ENCODE data around the gene TMEM87B. TPM values are rescaled to one million over a fixed set of nuclear protein-coding genes. Genes with fewer than 3 reads are reported as not detected.

TMEM87B gene
- total and polyA plus RNA-seq, 10 of the 15 experiments (the other 5 are each of a cell fraction or from before 2014, with no cell fraction given), result 5.7 to 20.6 (median 12.3) TPM

DNA sequence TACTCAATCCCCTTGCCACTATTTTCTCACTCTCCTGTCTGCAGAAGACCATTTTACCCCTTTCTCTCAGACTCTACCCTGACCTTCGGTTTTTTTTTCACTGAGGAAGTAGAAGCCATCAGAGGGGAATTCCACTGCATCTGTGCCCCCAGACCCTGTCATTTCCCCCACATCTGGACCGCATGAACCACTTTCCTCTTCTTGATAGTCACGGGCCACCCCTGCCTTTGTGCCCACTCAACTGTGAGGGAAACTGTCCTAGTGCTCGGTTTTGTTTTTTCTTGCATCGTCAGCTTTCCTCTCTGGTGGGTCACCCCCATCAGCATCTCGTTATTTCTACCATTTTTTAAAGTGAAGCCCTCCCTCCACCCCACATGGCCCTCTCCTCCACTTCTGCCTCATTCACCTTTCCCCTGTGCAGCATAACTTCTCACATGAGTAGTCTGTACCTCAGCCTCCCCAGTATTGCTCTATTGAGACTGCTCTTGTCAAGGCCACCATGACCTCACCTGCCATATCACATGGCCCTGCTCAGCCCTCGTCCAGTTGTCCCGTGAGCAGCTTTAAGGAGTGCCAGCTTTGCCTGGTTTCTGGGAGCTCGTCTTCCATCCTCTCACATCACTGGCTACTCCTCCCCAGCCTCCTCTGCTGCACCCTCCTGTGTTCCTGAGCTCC is 32.4 kb downstream of the TMEM87B start (continued):
- TF ChIP-seq NFXL1 (IDR thresholded peaks at IDR 0.05; ENCODE audit: borderline replicate concordance), result no peak
- TF ChIP-seq, protein P1, sequence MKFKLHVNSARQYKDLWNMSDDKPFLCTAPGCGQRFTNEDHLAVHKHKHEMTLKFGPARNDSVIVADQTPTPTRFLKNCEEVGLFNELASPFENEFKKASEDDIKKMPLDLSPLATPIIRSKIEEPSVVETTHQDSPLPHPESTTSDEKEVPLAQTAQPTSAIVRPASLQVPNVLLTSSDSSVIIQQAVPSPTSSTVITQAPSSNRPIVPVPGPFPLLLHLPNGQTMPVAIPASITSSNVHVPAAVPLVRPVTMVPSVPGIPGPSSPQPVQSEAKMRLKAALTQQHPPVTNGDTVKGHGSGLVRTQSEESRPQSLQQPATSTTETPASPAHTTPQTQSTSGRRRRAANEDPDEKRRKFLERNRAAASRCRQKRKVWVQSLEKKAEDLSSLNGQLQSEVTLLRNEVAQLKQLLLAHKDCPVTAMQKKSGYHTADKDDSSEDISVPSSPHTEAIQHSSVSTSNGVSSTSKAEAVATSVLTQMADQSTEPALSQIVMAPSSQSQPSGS (IDR thresholded peaks at IDR 0.05; ENCODE audit: low read length), result no peak
- TF ChIP-seq FOXM1 (IDR thresholded peaks at IDR 0.05; ENCODE audit: low read depth, low read length), result peak; percentile 34; the same call in 1 of the 2 replicates
- TF ChIP-seq CHD2 (IDR thresholded peaks at IDR 0.05; ENCODE audit: borderline replicate concordance, low read depth, low read length), result no peak
- no peak for TF ChIP-seq STAT1 (conservative IDR thresholded peaks at IDR 0.05)
- TF ChIP-seq YY1 (IDR thresholded peaks at IDR 0.05; ENCODE audit: low read depth, low read length), result 0 out of 2 replicates have a peak, but pooled peaks have one; percentile 24
- TF ChIP-seq, protein P2, sequence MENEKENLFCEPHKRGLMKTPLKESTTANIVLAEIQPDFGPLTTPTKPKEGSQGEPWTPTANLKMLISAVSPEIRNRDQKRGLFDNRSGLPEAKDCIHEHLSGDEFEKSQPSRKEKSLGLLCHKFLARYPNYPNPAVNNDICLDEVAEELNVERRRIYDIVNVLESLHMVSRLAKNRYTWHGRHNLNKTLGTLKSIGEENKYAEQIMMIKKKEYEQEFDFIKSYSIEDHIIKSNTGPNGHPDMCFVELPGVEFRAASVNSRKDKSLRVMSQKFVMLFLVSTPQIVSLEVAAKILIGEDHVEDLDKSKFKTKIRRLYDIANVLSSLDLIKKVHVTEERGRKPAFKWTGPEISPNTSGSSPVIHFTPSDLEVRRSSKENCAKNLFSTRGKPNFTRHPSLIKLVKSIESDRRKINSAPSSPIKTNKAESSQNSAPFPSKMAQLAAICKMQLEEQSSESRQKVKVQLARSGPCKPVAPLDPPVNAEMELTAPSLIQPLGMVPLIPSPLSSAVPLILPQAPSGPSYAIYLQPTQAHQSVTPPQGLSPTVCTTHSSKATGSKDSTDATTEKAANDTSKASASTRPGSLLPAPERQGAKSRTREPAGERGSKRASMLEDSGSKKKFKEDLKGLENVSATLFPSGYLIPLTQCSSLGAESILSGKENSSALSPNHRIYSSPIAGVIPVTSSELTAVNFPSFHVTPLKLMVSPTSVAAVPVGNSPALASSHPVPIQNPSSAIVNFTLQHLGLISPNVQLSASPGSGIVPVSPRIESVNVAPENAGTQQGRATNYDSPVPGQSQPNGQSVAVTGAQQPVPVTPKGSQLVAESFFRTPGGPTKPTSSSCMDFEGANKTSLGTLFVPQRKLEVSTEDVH (IDR thresholded peaks at IDR 0.05; ENCODE audit: low read depth, partially characterized antibody), result no peak
- TF ChIP-seq NR2C1 (IDR thresholded peaks at IDR 0.05), result no peak
- TF ChIP-seq, protein P3, sequence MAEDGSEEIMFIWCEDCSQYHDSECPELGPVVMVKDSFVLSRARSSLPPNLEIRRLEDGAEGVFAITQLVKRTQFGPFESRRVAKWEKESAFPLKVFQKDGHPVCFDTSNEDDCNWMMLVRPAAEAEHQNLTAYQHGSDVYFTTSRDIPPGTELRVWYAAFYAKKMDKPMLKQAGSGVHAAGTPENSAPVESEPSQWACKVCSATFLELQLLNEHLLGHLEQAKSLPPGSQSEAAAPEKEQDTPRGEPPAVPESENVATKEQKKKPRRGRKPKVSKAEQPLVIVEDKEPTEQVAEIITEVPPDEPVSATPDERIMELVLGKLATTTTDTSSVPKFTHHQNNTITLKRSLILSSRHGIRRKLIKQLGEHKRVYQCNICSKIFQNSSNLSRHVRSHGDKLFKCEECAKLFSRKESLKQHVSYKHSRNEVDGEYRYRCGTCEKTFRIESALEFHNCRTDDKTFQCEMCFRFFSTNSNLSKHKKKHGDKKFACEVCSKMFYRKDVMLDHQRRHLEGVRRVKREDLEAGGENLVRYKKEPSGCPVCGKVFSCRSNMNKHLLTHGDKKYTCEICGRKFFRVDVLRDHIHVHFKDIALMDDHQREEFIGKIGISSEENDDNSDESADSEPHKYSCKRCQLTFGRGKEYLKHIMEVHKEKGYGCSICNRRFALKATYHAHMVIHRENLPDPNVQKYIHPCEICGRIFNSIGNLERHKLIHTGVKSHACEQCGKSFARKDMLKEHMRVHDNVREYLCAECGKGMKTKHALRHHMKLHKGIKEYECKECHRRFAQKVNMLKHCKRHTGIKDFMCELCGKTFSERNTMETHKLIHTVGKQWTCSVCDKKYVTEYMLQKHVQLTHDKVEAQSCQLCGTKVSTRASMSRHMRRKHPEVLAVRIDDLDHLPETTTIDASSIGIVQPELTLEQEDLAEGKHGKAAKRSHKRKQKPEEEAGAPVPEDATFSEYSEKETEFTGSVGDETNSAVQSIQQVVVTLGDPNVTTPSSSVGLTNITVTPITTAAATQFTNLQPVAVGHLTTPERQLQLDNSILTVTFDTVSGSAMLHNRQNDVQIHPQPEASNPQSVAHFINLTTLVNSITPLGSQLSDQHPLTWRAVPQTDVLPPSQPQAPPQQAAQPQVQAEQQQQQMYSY (CRISPR knock-in tag; IDR thresholded peaks at IDR 0.05), result no peak
- TF ChIP-seq ZNF622 (IDR thresholded peaks at IDR 0.05), result no peak
- TF ChIP-seq, protein P4, sequence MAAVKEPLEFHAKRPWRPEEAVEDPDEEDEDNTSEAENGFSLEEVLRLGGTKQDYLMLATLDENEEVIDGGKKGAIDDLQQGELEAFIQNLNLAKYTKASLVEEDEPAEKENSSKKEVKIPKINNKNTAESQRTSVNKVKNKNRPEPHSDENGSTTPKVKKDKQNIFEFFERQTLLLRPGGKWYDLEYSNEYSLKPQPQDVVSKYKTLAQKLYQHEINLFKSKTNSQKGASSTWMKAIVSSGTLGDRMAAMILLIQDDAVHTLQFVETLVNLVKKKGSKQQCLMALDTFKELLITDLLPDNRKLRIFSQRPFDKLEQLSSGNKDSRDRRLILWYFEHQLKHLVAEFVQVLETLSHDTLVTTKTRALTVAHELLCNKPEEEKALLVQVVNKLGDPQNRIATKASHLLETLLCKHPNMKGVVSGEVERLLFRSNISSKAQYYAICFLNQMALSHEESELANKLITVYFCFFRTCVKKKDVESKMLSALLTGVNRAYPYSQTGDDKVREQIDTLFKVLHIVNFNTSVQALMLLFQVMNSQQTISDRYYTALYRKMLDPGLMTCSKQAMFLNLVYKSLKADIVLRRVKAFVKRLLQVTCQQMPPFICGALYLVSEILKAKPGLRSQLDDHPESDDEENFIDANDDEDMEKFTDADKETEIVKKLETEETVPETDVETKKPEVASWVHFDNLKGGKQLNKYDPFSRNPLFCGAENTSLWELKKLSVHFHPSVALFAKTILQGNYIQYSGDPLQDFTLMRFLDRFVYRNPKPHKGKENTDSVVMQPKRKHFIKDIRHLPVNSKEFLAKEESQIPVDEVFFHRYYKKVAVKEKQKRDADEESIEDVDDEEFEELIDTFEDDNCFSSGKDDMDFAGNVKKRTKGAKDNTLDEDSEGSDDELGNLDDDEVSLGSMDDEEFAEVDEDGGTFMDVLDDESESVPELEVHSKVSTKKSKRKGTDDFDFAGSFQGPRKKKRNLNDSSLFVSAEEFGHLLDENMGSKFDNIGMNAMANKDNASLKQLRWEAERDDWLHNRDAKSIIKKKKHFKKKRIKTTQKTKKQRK (IDR thresholded peaks at IDR 0.05; ENCODE audit: low read depth, low read length), result no peak
- TF ChIP-seq IRF4 (IDR thresholded peaks at IDR 0.05; ENCODE audit: low read depth, low read length), result 0 out of 2 replicates have a peak, but pooled peaks have one; percentile 57
- peak; percentile 15; the same call in 1 of the 2 replicates for TF ChIP-seq SPI1 (IDR thresholded peaks at IDR 0.05; ENCODE audit: borderline replicate concordance, insufficient read depth, low read depth, low read length)
- TF ChIP-seq, protein P5, sequence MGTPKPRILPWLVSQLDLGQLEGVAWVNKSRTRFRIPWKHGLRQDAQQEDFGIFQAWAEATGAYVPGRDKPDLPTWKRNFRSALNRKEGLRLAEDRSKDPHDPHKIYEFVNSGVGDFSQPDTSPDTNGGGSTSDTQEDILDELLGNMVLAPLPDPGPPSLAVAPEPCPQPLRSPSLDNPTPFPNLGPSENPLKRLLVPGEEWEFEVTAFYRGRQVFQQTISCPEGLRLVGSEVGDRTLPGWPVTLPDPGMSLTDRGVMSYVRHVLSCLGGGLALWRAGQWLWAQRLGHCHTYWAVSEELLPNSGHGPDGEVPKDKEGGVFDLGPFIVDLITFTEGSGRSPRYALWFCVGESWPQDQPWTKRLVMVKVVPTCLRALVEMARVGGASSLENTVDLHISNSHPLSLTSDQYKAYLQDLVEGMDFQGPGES (IDR thresholded peaks at IDR 0.05), result no peak
- no peak for TF ChIP-seq ZBED1 (IDR thresholded peaks at IDR 0.05; ENCODE audit: borderline replicate concordance)
